Measurements from ENCODE around the gene PRRT3.

GRCh38 chr3:9897408-9898372 lies 54.5 kb downstream of the PRRT3 start:
- TF ChIP-seq STAT1 (IDR thresholded peaks at IDR 0.05; ENCODE audit: unreplicated experiment) (no peak), CTCF (conservative IDR thresholded peaks at IDR 0.05; ENCODE audit: low read depth in 2 of 2) (no peak), JUNB (IDR thresholded peaks at IDR 0.05; ENCODE audit: unreplicated experiment) (no peak), CREB1 (CRISPR knock-in tag; IDR thresholded peaks at IDR 0.05; ENCODE audit: low read depth) (no peak), POLR2AphosphoS5 (IDR thresholded peaks at IDR 0.05; ENCODE audit: low read depth) (no peak), EZH2 (IDR thresholded peaks at IDR 0.05; ENCODE audit: low read depth, unreplicated experiment) (no peak), EZH2phosphoT487 (IDR thresholded peaks at IDR 0.05; ENCODE audit: unreplicated experiment) (no peak)
